Endometrial microvascular endothelial cells (primary cell): ENCODE data around the gene SPATA13. TPM values are rescaled to one million over a fixed set of nuclear protein-coding genes. Genes with fewer than 3 reads are reported as not detected.
"Not testable (repeated sequence)": the region's sequence is repeated elsewhere in the genome, so short reads cannot be mapped to it uniquely, and the experiment has no call there.

Source experiments
- in situ Hi-C: cut with HindIII; loops from 2 replicates; pipeline ENCODE4 v1.10.0; 2017; ENCODE audit warnings: low sequenced_read_pairs, low pct_unique_long_range_greater_than_20kb; ENCODE audit errors: inconsistent ontology term
- total RNA-seq: library from RNA; depleted of rRNA; stranded (reverse); fragments of >200 nt; gene quantifications from one replicate; pipeline ENCODE4 v1.2.3, GENCODE V29; 2015; ENCODE audit errors: inconsistent ontology term

SPATA13 gene
- total RNA-seq, 1 donor from 2014 or later: 9.3 TPM

- in situ Hi-C loops: no loop called here
These were observed 23.8 kb downstream of the SPATA13 start for GRCh38 chr13:24184265-24184841.

- in situ Hi-C loops: no loop called here
These were observed 24.4 kb downstream of the SPATA13 start for GRCh38 chr13:24184882-24185281.

GRCh38 chr13:24185591-24186232 lies 25.2 kb downstream of the SPATA13 start:
- in situ Hi-C loops: no loop called here

GRCh38 chr13:24187185-24187584 lies 26.7 kb downstream of the SPATA13 start:
- in situ Hi-C loops: no loop called here

GRCh38 chr13:24192057-24192810 lies 31.7 kb downstream of the SPATA13 start:
- in situ Hi-C loops: no loop called here

GRCh38 chr13:24192811-24193162 lies 32.3 kb downstream of the SPATA13 start:
- in situ Hi-C loops: no loop called here

GRCh38 chr13:24194447-24194846 lies 33.9 kb downstream of the SPATA13 start:
- in situ Hi-C loops: no loop called here

- in situ Hi-C loops: no loop called here
These were observed 35.1 kb downstream of the SPATA13 start for GRCh38 chr13:24195626-24196025.

GRCh38 chr13:24196593-24197197 lies 36.2 kb downstream of the SPATA13 start:
- in situ Hi-C loops: no loop called here

GRCh38 chr13:24199016-24199415 lies 38.5 kb downstream of the SPATA13 start:
- in situ Hi-C loops: no loop called here

GRCh38 chr13:24202215-24202614 lies 41.7 kb downstream of the SPATA13 start:
- in situ Hi-C loops: no loop called here

- in situ Hi-C loops: no loop called here
These were observed 42.8 kb downstream of the SPATA13 start for GRCh38 chr13:24203273-24203672.

GRCh38 chr13:24203811-24204210 lies 43.3 kb downstream of the SPATA13 start:
- in situ Hi-C loops: no loop called here

GRCh38 chr13:24205076-24205475 lies 44.6 kb downstream of the SPATA13 start:
- in situ Hi-C loops: not testable (repeated sequence)

- in situ Hi-C loops: no loop called here
These were observed 47.5 kb downstream of the SPATA13 start for GRCh38 chr13:24207841-24208667.

- in situ Hi-C loops: no loop called here
These were observed 48.6 kb downstream of the SPATA13 start for GRCh38 chr13:24209138-24209537.

GRCh38 chr13:24212254-24212653 lies 51.7 kb downstream of the SPATA13 start:
- in situ Hi-C loops: no loop called here

- in situ Hi-C loops: no loop called here
These were observed 52.2 kb downstream of the SPATA13 start for GRCh38 chr13:24212674-24213073.

- in situ Hi-C loops: no loop called here
These were observed 53.4 kb downstream of the SPATA13 start for GRCh38 chr13:24213932-24214331.
